Ishikawa (cell line): ENCODE measurements around the gene YTHDF2.

Source experiments
- CEBPB ChIP-seq: IDR thresholded peaks from 2 replicates; pipeline ENCODE4 v1.6.1; 2012
- RAD21 ChIP-seq: IDR thresholded peaks from 2 replicates; pipeline ENCODE4 v1.6.1; 2012; ENCODE audit warnings: low read depth
- TCF12 ChIP-seq: IDR thresholded peaks from 2 replicates; pipeline ENCODE4 v1.6.1; 2012; ENCODE audit warnings: low read depth
- TEAD4 ChIP-seq: IDR thresholded peaks from 2 replicates; pipeline ENCODE4 v1.6.1; 2012

DNA sequence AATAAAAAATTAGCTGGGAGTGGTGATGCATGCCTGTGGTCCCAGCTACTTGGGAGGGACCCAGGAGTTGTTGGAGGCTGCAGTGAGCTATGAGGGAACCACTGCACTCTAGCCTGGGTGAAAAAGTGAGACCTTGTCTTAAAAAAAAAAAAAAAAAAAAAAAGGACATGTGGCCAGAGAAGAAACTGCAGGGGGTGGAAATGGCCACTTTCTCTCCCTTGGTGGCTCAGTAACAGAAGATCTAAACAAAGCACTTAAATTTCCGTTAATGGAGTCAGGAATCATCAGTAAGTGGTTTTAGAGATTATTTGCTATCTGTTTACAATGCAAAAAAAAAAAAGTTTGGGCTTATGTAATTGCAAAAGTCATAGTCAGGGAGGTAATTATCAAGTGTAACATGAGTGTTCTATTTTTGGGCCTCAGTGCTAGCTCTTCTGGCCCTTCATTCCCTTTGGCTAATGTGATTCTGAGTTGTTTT, 55.9 kb downstream of the YTHDF2 start:
- TF ChIP-seq RAD21 (no peak), TCF12 (no peak), TEAD4 (no peak), CEBPB (no peak)
